IPS-NIHi11 (cell line): ENCODE data around the gene NEUROD1.

Source experiments
- DNase-seq: peaks from one replicate; pipeline ENCODE4 v3.0.0; 2012; ENCODE audit warnings: mixed read lengths, low spot score

The NEUROD1 gene

GRCh38 chr2:181680937-181681811, 857 bp upstream of the NEUROD1 start:
- no peak for DNase-seq

GRCh38 chr2:181679544-181679979, 755 bp downstream of the NEUROD1 start:
- DNase-seq: no peak

DNA sequence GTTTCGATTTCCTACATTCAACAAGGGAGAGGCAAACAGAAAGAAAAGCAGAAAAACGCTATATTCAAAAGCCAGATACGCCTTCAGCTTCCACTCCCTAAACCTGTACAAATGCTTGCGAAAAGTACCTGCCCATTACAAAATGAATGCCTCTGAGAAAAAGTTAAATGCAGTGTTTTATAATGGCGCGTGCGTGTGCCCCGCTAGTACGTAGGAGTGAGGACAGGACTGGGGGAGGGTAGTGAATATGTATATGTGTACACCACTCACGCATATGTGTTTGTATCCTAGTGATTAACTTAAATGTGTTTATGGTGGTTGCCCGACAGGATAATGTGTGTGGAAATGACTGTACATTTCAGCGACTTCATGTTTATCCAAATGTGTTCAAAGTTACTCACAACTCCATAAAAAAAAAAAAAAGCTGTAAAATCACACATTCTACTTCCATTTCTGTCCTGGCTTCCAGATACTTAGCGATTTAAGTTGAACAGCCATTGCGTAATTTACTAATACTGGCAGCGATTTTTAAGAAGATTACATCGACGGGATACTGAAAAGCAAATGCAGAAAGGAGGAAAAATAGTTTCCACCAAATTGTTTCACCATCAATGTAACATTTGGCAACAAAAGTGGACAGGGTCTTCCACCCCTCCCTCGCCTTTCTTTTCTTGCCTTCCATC, 1.3 kb downstream of the NEUROD1 start:
- DNase-seq: no peak

- DNase-seq: peak; percentile 79
These were observed 2.3 kb downstream of the NEUROD1 start for GRCh38 chr2:181677912-181678586.

DNA sequence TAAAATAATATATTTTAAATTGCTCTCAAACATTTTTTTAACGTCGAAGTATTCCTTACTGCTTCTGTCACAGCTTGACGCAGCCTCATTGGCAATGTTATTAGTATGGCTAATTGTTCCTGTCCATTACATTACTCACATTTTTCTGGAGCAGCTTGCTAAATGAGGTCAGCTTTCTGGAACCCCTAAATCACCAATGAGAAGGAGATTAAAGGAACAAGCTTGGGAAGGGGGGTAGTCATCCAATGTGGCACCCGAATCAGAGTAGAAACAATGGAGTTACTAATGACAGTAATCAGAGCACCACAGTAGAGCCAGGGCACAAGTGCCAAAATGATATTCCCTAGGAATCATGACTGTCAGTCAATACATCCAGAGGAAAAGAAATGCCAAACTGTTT, 5.1 kb downstream of the NEUROD1 start:
- no peak for DNase-seq

- no peak for DNase-seq
These were observed 5.9 kb downstream of the NEUROD1 start for GRCh38 chr2:181674461-181674860.

DNA sequence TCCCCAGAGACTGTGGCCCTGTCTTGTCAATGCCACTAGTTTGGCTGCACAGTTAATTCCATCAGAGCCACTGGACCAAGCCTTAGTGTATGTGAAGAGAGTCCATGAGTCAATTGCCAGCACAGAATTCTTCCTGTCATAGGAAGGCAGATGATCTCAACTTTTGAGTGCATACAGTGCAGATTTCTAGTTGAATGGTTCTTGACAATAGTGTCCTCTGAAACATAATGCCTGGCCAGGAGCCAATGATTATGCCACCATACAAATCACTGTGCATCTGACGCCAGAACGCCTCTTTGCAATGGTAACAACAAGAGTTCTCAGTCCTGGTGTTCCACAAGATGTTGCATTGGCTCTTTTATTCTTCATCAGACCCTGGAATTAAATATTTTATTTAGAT, 7.1 kb downstream of the NEUROD1 start:
- no peak for DNase-seq

DNA sequence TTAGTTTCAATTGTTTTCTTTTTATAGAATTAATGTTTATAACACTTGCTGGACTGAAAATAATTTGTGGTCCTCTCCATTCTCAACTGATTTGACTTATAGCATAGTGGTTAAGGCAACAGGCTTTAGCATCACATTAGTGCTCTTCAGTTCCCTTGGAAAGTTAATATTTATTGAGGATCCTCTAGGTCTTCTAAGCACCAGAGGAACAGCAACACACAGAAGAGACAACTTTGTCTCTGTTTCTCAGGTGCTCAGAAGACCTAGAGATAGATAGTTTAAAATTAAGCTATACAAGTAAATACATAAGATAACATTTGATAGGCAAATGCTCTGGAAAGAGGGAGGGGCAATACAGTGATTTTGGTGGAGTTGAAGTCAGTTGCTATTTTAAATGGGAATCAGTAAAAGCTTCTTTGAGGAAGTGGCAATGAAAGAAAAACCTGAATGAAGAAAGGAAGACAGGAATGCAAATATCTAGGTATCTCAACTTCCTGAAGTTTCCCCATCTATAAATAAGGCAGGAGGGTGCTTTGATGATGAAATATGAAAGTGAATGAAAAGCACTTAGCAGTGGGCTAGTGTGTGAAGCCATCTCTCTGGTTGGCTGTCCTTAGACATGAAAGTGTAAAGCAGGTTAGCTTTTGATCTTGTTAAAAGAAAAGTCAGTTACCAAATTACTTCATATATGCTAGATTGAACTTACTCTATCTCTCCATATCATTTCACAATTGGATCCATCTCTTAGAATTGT, 7.9 kb downstream of the NEUROD1 start:
- DNase-seq: no peak

DNA sequence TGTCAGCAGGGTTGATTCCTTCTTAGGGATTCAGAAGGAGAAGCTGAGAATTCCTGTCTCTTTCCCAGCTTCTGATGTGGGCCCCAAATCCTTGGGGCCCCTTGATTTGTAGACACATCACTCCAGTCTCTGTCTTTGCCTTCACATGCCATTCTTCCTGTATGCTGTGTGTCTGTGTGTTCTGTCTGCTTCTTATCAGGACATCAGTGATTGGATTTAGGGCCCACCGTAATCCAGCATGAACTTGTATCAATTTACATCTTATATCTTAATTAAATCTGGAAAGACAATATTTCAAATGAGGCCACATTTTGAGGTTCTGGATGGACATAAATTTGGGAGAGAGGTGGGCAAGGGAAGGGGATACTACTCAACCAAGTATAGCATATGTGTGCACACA, 9.7 kb downstream of the NEUROD1 start:
- no peak for DNase-seq

DNA sequence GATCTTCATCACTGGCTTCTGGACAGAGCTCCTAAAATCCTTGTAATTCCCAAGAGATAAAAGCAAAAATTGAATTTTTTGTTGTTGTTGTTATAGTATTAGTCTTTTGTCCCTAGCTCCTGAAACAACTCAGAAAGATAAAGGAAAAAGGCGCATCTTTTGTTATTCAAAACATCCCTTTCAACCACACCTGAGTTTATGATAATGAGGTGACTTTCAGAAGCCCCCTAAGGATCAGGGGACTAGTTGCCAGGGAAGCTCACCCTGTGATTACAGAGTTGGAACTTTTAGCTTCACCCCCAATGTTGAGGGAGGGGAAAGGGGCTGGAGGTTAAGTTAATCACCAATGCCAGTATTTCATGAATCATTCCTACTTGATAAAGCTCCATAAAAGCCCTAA, 13.1 kb downstream of the NEUROD1 start:
- DNase-seq: no peak

DNA sequence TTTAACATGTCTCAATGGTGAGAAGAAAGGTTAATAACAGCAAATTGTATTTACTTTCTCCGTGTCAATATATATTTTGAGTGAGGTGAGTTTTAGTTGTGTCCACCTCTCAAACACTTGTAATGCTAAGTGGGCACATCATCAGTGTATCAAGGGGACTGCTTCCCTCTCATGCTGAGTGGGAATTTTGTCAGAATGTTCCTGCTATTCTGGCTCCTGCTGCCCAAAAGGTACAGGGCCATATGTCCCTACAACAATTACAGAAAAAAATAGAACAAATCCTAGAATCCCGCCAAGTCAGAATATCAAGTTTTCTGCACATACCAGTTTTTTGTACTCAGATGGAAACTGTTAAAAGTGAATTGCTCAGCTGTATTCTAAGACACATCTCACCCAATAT, 18.0 kb downstream of the NEUROD1 start:
- DNase-seq: no peak

GRCh38 chr2:181660181-181660580, 20.1 kb downstream of the NEUROD1 start:
- DNase-seq: no peak

DNA sequence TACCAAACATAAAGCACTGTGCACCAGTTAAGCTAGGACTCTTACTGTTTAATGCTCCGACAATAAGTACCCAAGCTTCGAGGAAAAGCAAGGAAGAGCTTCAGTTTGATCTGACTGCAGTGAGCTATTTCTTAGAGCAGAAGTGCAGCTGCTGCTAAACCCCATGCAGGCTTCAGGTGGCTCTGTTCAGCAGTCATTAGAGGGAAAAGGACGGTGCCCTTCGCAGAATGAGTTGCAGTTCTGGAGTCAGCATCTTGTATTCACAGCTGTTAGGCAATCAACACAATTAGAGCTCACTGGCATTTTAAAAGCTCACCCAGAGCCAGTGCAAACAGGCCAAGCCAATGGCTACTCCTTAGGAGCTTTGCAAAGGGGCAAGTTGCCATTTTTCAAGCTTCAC, 21.9 kb downstream of the NEUROD1 start:
- no peak for DNase-seq

DNA sequence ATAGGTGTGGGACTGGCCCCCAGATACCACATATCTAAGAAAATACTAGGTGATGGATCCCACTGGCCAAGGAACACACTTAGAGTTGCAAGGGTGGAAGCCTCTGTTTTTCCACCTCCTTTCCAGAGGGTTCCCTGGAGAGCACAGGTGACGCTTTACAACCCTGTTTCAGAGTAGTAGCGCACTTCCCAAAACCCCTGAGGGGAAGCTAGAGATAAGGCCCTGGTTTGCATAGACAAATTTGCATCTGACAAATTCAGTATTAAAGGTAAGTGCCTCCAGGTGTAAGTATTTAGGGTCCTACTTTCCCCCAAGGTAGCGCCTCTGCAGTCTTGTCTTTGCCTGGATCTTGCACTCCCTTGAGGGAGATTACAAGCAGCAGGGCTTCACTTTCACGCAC, 22.9 kb downstream of the NEUROD1 start:
- no peak for DNase-seq

DNA sequence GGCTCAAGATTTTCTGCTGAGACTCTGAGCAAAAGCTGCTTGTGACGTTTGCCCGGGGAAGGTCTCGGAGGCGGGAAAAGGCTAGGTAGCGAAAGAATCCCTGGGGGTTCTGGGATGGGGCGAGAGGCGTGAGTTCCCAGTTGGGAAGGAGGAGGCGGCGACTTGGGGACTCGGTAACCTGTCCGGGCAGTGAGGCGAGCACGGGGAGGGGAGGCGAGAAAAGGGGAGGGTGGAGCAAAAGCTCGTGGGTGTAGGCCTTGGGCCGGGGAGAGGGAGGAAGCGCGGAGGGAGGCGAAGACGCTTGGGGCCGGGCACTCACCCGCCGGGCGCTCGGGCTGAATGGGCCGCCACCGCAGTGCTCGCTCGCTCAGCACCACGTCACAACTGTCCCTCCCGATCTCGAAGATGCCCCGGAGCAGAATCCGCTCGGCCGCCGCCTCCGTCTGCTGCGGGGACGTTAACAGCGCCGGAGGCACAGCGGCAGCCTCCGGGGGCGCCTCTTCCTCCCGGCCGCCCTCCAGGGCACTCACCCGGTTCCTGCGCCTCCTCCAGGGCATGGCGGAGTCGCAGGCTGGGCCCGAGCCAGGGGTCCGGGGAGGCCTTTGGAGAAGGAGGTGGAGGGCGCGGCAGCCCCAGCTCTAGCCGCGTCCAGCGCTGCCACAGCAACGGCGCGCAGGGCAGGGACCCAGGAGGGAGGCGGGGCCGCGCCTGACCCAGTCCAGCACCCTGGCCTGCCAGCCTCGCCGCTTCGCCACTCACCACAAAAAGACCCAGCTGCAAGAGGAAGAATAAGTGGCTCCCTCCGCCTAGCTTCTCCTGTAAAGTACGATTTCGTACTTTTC, 23.6 kb downstream of the NEUROD1 start, which contains the start of gene CERKL:
CERKL (minus strand) TSS at position 656 of the 842 bp plus-strand sequence; CDS start at position 557, 99 bp downstream.
- DNase-seq: peak; percentile 90

- no peak for DNase-seq
These were observed 24.8 kb downstream of the NEUROD1 start for GRCh38 chr2:181655519-181655918.

- no peak for DNase-seq
These were observed 30.8 kb downstream of the NEUROD1 start for GRCh38 chr2:181649436-181649979.

DNA sequence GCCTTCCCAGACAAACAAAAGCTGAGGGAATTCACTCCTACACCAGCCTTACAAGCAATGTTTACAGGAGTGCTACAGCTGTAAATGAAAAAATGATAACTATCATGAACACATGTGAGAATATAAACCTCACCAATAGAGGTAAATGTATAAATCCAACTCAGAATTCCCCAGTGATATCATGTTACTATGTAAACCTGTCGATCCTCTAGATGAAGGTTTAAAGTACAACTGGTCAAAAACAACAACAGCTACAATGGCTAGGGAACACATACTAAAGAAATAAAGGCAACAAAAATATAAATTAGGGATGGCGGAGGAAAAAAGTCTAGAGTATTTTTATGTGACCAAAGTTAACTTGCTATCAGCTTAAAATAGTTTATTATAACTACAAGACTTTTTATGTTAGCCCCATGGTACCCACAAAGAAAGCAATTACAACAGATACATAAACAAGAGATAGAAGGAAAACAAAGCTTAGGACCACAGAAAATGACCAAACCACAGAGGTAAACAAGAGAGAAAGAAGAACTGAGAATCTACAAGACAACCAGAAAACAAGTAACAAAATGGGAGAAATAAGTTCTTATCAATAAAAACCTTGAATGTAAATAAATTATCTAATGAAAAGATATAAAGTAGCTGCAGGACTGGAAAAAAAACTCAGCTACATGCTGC, 31.7 kb downstream of the NEUROD1 start:
- DNase-seq: no peak

GRCh38 chr2:181646415-181646987, 33.8 kb downstream of the NEUROD1 start:
- DNase-seq: no peak

- no peak for DNase-seq
These were observed 37.2 kb downstream of the NEUROD1 start for GRCh38 chr2:181643151-181643550.
